Hippocampal formation (tissue), 2 donors: ENCODE measurements around the gene SDHA.
"Not testable (repeated sequence)": the region's sequence is repeated elsewhere in the genome, so short reads cannot be mapped to it uniquely, and the experiment has no call there.

Experiments used
- DNase-seq, 2 donors: peaks; one replicate each; lab custom pipeline; 2025; lab: John Stamatoyannopoulos, UW

The SDHA gene

GRCh38 chr5:257148-257547, 39.0 kb downstream of the SDHA start:
- no peak for DNase-seq

DNA sequence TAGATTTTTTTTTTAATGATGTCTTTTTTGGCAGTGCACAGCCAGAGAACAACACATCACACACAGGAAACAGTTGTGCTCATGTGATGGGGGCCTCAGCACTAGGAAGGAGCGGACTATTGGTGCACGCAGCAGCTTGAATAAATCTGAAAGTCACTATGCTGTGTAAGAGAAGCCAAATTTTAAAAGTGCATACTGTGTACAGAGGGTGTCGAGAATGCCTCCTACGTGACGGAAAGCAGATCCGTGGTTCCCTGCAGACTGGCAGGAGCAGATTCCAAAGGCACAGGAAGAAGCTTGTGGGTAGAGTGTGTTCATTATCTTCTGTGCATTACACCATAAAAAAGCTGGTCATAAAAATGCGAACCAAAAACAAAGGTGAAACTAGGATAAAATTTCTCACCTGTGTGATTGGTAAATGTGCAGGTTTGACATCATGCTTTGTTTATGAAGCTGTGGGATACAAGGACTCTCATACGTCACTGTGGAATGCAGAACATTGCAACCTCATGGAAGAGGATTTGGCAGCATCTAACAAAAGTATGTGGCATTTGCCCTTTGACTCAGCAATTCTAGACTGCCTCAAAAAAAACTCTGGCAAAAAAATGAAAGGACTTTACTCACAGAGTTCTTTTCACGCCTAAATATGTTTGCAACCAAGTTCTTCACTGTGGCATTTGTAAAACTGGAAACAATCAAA, 45.3 kb downstream of the SDHA start:
- DNase-seq = not testable (repeated sequence)

GRCh38 chr5:264338-264737, 46.2 kb downstream of the SDHA start:
- no peak for DNase-seq

DNA sequence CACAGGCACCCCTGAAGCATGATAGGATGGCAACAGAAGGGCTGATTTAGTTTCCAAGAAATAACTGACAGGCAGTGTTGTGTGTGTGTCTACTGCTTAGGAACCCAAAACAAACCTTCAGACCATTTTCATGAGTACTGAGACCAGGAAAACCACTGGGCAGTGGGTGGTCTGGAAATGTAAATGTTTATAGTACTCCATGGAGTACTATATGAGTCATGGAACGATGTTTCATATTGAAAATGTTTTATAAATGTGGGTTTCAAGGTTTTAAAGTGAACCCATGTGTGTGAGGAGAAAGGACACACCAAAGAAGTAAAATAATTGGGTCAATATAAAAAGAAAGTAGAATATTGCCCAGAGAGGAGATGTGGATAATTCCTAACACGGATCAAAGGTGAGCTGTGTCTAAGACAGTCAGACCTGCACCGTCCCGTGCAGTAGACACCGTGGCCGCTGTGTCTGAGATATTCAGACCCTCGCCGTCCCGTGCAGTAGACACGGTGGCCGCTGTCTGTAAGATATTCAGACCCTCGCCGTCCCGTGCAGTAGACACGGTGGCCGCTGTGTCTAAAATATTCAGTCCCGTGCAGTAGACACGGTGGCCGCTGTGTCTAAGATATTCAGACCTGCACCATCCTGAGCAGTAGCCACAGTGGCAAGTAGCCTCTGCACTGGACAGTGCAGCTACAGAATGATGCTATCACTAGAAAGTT, 48.3 kb downstream of the SDHA start:
- DNase-seq = not testable (repeated sequence)

DNA sequence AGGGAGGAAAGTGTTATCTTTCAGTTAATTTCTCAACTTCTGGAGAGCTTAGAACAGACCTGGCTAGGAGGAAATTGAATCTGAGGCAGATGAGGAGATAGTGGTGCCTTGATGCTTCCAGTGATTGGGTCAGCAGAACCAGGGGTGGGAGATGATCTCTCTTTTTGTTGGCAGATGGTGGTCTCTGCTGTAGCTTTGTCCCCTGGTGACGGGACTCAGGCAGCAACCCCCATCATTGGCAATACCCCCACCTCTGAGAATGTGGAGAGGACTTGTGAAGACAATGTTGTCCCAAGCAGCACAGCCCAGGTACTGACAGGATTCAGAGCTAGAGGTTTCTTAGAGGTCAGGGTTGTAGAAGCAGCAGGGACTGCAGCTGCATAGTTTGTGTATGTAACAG, 49.6 kb downstream of the SDHA start:
- DNase-seq = no peak

DNA sequence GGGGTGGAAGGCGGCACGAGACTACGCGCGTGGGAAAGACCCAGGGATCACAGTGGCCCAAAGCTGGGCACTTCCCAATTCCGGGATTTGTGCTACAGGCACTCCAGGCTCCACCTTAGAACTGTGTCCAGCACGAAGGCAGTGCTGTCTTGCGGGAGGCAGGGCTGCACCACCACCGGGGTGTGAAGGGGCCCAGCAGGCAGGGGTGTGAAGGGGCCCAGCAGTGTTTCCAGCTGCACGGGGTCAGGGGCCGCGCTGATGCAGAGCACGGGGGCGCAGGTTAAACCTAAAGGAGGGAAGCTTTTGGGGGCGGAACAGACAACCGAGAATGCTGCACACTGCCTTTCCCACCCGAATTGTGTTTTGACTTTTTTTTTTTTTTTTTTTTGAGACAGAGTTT, 52.2 kb downstream of the SDHA start:
- no peak for DNase-seq

GRCh38 chr5:271828-272167, 53.7 kb downstream of the SDHA start:
- not testable (repeated sequence) for DNase-seq

GRCh38 chr5:273091-273490, 55.0 kb downstream of the SDHA start:
- not testable (repeated sequence) for DNase-seq

- DNase-seq = not testable (repeated sequence)
Observed at GRCh38 chr5:273491-273890, 55.4 kb downstream of the SDHA start.

DNA sequence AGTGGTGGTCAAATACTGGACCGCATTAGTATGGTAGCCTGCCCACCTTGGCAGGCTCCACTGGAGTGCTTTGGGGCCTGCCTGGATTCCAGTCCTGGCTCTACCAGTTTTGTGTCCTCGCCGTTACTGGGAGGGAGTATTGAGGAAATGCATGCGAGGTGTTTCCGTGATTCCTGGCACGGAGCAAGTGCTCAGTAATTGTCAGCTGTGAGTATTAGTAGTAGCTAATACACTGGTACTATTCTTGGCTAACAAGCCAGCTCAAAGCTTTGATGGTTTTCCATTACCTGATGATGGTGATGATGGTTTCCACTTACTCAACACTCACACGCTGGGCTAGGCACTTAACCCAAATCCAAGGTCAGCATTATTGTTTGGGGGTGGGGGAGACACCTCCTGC, 56.2 kb downstream of the SDHA start:
- not testable (repeated sequence) for DNase-seq

GRCh38 chr5:278646-279045, 60.5 kb downstream of the SDHA start:
- no peak for DNase-seq

GRCh38 chr5:279051-279665, 61.0 kb downstream of the SDHA start:
- not testable (repeated sequence) for DNase-seq

GRCh38 chr5:285991-286557, 68.0 kb downstream of the SDHA start:
- DNase-seq = no peak

- DNase-seq = not testable (repeated sequence)
Observed at GRCh38 chr5:290200-290599, 72.1 kb downstream of the SDHA start.

DNA sequence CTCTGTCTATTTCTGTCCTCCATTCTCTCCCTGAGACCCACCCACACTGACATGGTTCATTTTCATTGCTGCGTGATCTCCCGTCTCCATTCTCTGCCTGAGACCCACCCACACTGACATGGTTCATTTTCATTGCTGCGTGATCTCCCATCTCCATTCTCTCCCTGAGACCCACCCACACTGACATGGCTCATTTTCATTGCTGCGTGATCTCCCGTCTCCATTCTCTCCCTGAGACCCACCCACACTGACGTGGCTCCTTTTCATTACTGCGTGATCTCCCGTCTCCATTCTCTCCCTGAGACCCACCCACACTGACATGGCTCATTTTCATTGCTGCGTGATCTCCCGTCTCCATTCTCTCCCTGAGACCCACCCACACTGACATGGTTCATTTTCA, 73.2 kb downstream of the SDHA start:
- not testable (repeated sequence) for DNase-seq

DNA sequence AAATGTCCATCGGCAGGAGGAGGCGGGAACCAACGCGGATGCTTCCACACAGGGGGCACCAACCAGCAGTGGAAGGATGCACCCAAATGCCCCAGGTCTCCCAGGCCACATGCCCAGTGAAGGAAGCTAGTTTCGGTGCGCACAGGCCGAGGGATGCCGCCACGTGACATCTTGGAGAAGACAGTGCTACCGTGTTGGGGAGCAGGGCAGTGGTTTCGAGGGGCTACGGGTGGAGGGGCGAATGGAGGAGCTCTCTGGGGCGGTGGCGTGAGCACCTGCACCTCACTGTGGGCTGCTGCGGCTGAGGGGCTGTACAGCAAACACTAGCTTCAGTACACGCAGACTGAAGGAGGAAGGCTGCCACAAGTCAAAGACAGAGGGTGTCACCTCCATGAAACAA, 76.7 kb downstream of the SDHA start:
- DNase-seq = not testable (repeated sequence)

- DNase-seq = not testable (repeated sequence)
Observed at GRCh38 chr5:296207-296606, 78.1 kb downstream of the SDHA start.

DNA sequence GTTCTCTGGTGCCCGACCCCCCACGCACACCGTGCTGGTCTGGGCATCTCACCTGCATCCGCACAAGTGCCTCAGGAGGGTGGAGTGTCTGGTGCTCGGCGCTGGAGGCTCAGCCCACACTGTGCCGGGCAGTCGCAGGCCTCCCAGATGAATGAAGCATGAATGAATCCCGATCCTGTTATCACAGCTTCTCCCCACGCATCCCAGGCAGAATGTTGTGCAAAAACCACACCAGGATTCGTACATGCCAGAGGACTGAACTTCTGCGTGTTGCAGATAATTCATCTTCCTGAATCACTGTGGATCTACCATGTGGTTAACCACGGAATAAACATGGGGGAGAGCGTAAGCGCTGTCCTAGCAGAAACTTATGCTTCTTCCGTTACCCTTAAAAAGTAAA, 78.8 kb downstream of the SDHA start:
- DNase-seq = not testable (repeated sequence)

GRCh38 chr5:297448-297847, 79.3 kb downstream of the SDHA start:
- DNase-seq = not testable (repeated sequence)

DNA sequence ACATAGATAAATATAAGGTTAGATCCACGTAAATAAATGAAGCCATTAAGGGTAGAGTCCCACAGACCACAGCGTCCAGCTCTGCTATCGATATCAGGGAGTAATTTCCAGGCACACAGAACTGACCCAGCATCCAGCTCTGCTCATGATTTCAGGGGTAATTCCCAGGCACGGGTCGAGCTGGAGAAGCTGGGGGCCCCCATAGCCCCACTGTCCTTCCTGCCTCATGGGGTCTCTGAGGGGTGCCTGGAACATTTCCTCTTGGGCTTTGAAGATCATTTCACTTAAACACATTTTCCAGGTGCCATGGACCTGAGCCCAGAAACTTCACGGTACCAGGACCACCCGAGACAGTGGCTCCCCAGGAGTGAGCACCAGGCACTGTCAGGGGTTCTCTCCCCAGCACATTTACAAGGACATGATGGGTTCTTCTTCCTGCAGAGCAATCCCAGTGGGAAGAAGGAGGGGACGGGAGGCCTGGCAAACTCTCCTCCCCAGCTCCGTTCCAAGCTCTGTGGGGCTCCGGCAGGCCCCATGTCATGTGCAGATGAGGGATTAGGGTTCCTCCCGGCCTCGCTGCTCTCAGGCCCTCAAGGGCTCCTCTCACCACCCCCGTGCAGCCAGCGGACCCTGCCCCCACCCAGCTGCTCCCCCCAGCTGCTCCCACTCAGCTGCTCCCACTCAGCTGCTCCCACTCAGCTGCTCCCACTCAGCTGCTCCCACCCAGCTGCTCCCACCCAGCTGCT, 80.0 kb downstream of the SDHA start:
- not testable (repeated sequence) for DNase-seq

DNA sequence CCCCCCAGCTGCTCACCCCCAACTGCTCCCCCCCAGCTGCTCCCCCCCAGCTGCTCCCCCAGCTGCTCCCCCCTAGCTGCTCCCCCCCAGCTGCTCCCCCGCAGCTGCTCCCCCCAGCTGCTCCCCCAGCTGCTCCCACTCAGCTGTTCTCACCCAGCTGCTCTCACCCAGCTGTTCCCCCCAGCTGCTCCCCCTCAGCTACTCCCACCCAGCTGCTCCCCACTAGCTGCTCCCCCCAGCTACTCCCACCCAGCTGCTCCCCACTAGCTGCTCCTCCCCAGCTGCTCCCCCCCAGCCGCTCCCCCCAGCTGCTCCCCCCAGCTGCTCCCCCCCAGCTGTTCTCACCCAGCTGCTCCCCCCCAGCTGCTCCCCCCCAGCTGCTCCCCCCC, 80.6 kb downstream of the SDHA start:
- no peak for DNase-seq

DNA sequence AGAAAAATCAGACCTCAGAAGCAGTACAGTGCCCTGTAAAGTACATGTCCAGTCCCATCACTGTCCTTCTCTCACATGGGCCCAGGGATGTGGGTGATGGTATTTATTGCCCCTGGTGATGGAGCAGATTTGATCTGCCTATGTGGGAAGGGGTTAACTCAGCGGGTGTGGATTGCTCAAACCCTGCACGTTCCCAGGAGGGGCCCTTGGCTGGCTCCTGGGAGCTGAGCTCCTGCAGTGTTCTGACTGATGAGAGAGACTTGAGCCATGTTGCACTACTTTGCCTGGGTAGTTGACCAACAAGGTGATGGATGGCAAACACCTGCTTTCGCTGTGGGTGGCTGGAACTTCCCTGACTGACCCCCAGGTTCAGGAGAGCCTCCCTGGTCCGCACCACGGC, 81.8 kb downstream of the SDHA start:
- DNase-seq = not testable (repeated sequence)
